ENCODE results near the gene CGB7. TPM values are rescaled to one million over a fixed set of nuclear protein-coding genes. Genes with fewer than 3 reads are reported as not detected.
"Not testable (repeated sequence)": the region's sequence is repeated elsewhere in the genome, so short reads cannot be mapped to it uniquely, and the experiment has no call there.

Gene CGB7
- polyA plus RNA-seq, 1 donor from 2014 or later = not detected

- Mint-ChIP-seq H3K4me3 (peak within 1 kb of the TSS; percentile 88 to 98 (median 94)), H3K27ac (peak within 1 kb of the TSS; percentile 91 to 98 (median 97)), H3K4me1 (peaks cover 18 to 26% (median 19%) of the 10 kb centered on the region in 3 donors), H3K27me3 (no peaks in the 10 kb centered on the region), H3K36me3 (no peaks in the 10 kb centered on the region), H3K9me3 (no peaks in the 10 kb centered on the region)
Observed at GRCh38 chr19:49085020-49085867, 27.7 kb upstream of the CGB7 start, which contains the start of gene SNRNP70. TSS of gene SNRNP70 (plus strand) at chr19:49085451. CDS start at chr19:49086415, 964 bp downstream.

GRCh38 chr19:49084206-49085019 is 26.9 kb upstream of the CGB7 start:
- no peaks in the 10 kb centered on the region for H3K27me3 Mint-ChIP-seq
- H3K36me3 Mint-ChIP-seq = no peaks in the 10 kb centered on the region
- H3K4me3 Mint-ChIP-seq = peak overlapping the region; percentile 88 to 98 (median 94)
- peak overlapping the region; percentile 91 to 98 (median 97) for H3K27ac Mint-ChIP-seq
- peaks cover 18 to 26% (median 19%) of the 10 kb centered on the region in 3 donors for H3K4me1 Mint-ChIP-seq
- H3K9me3 Mint-ChIP-seq = no peaks in the 10 kb centered on the region

- peak overlapping the region in 1 of 3 donors; percentile 25 for H3K27ac Mint-ChIP-seq
- peak overlapping the region in 1 of 4 donors; percentile 32 for H3K4me3 Mint-ChIP-seq
- no peaks in the 10 kb centered on the region for H3K9me3 Mint-ChIP-seq
- H3K36me3 Mint-ChIP-seq = no peaks in the 10 kb centered on the region
- H3K27me3 Mint-ChIP-seq = no peaks in the 10 kb centered on the region
- H3K4me1 Mint-ChIP-seq = peaks cover 9 to 10% (median 9%) of the 10 kb centered on the region in 3 donors
Observed at GRCh38 chr19:49081273-49081672, 23.7 kb upstream of the CGB7 start.

GRCh38 chr19:49080392-49080791 is 22.8 kb upstream of the CGB7 start:
- peaks cover 4% of the 10 kb centered on the region for H3K27me3 Mint-ChIP-seq

GRCh38 chr19:49074869-49075268 is 17.3 kb upstream of the CGB7 start:
- H3K4me3 Mint-ChIP-seq, H3K9me3 Mint-ChIP-seq, H3K4me1 Mint-ChIP-seq, H3K36me3 Mint-ChIP-seq: not testable (repeated sequence)
- Mint-ChIP-seq H3K27ac (peak overlapping the region in 1 of 3 donors; percentile 62), H3K27me3 (peaks cover 21% of the 10 kb centered on the region)

More at GRCh38 chr19:49080392-49080791, 22.8 kb upstream of the CGB7 start:
- H3K36me3 Mint-ChIP-seq = no peaks in the 10 kb centered on the region
- no peaks in the 10 kb centered on the region for H3K9me3 Mint-ChIP-seq
- no peak overlapping the region for H3K4me3 Mint-ChIP-seq
- H3K27ac Mint-ChIP-seq = no peak overlapping the region
- H3K4me1 Mint-ChIP-seq = peaks cover 4 to 6% (median 6%) of the 10 kb centered on the region in 3 donors

- Mint-ChIP-seq H3K4me3 (peak overlapping the region in 2 of 4 donors; percentile 80 to 82), H3K4me1 (peaks cover 2 to 6% (median 5%) of the 10 kb centered on the region in 3 donors), H3K9me3 (peaks cover 0 to 6% (median 5%) of the 10 kb centered on the region in 3 donors), H3K27me3 (peaks cover 29% of the 10 kb centered on the region), H3K27ac (peak overlapping the region in 2 of 3 donors; percentile 50 to 76), H3K36me3 (no peaks in the 10 kb centered on the region)
Observed at GRCh38 chr19:49073514-49074378, 16.2 kb upstream of the CGB7 start.

- H3K27ac Mint-ChIP-seq = peak overlapping the region in 1 of 3 donors; percentile 16
- no peaks in the 10 kb centered on the region for H3K36me3 Mint-ChIP-seq
- H3K27me3 Mint-ChIP-seq = peaks cover 38% of the 10 kb centered on the region
- peak overlapping the region in 1 of 4 donors; percentile 8 for H3K4me3 Mint-ChIP-seq
- peaks cover 2 to 6% (median 5%) of the 10 kb centered on the region in 3 donors for H3K4me1 Mint-ChIP-seq
- H3K9me3 Mint-ChIP-seq = peaks cover 0 to 6% (median 5%) of the 10 kb centered on the region in 3 donors
Observed at GRCh38 chr19:49071860-49072547, 14.5 kb upstream of the CGB7 start.

GRCh38 chr19:49070416-49070815 is 12.9 kb upstream of the CGB7 start:
- H3K27ac Mint-ChIP-seq = no peak overlapping the region
- no peaks in the 10 kb centered on the region for H3K36me3 Mint-ChIP-seq
- H3K4me1 Mint-ChIP-seq = peaks cover 2 to 6% (median 5%) of the 10 kb centered on the region in 3 donors
- H3K4me3 Mint-ChIP-seq = no peak overlapping the region
- H3K9me3 Mint-ChIP-seq = peaks cover 0 to 6% (median 5%) of the 10 kb centered on the region in 3 donors
- H3K27me3 Mint-ChIP-seq = peaks cover 44% of the 10 kb centered on the region

- Mint-ChIP-seq H3K4me3 (no peak overlapping the region), H3K4me1 (peaks cover 2 to 6% (median 4%) of the 10 kb centered on the region in 3 donors), H3K27me3 (peaks cover 47% of the 10 kb centered on the region), H3K36me3 (no peaks in the 10 kb centered on the region), H3K27ac (no peak overlapping the region), H3K9me3 (peaks cover 0 to 6% (median 5%) of the 10 kb centered on the region in 3 donors)
Observed at GRCh38 chr19:49069026-49069425, 11.5 kb upstream of the CGB7 start.

- H3K36me3 Mint-ChIP-seq = no peaks in the 10 kb centered on the region
- H3K4me1 Mint-ChIP-seq = no peaks in the 10 kb centered on the region
- H3K27ac Mint-ChIP-seq = no peak overlapping the region
- H3K27me3 Mint-ChIP-seq = peaks cover 43% of the 10 kb centered on the region
- peaks cover 0 to 6% (median 4%) of the 10 kb centered on the region in 3 donors for H3K9me3 Mint-ChIP-seq
- H3K4me3 Mint-ChIP-seq = no peak overlapping the region
Observed at GRCh38 chr19:49067554-49067953, 10.0 kb upstream of the CGB7 start.

- H3K9me3 Mint-ChIP-seq = peaks cover 0 to 6% (median 4%) of the 10 kb centered on the region in 3 donors
- peaks cover 44% of the 10 kb centered on the region for H3K27me3 Mint-ChIP-seq
- no peaks in the 10 kb centered on the region for H3K4me1 Mint-ChIP-seq
- peak overlapping the region in 1 of 4 donors; percentile 17 for H3K4me3 Mint-ChIP-seq
- no peak overlapping the region for H3K27ac Mint-ChIP-seq
- no peaks in the 10 kb centered on the region for H3K36me3 Mint-ChIP-seq
Observed at GRCh38 chr19:49065905-49066512, 8.5 kb upstream of the CGB7 start.

- Mint-ChIP-seq H3K4me1 (no peaks in the 10 kb centered on the region), H3K36me3 (no peaks in the 10 kb centered on the region), H3K9me3 (peaks cover 0 to 6% (median 4%) of the 10 kb centered on the region in 3 donors), H3K27me3 (peaks cover 47% of the 10 kb centered on the region), H3K4me3 (no peak within 1 kb of the TSS), H3K27ac (no peak within 1 kb of the TSS)
Observed at GRCh38 chr19:49064768-49065611, 7.4 kb upstream of the CGB7 start, which contains the start of gene NTF4. TSS of gene NTF4 (minus strand) at chr19:49064818. CDS start at chr19:49061997, 2,821 bp downstream.

Data from IgD-negative memory B cell (primary cell).